AG09309 (cell line): Measurements from ENCODE around the gene YPEL4.

ENCODE experiments used
- DNase-seq: peaks from one replicate; pipeline ENCODE4 v3.0.0-alpha.2; 2010; ENCODE audit warnings: low read depth
- H3K4me3 ChIP-seq: 2 replicates; pipeline ENCODE4 v1.5.1; 2011; ENCODE audit warnings: mild to moderate bottlenecking, low read depth, low read length, moderate library complexity; ENCODE audit not compliant: control insufficient read depth
- TF ChIP-seq, protein P1 (sequence below): IDR thresholded peaks from 2 replicates; pipeline ENCODE4 v1.5.1; 2011; ENCODE audit warnings: mild to moderate bottlenecking, low read depth, low read length, inconsistent platforms; ENCODE audit not compliant: insufficient read depth, control insufficient read depth; ENCODE audit errors: missing control alignments

YPEL4 gene

GRCh38 chr11:57634311-57634710, 15.4 kb downstream of the YPEL4 start:
- DNase-seq, result no peak
- TF ChIP-seq, protein P1, sequence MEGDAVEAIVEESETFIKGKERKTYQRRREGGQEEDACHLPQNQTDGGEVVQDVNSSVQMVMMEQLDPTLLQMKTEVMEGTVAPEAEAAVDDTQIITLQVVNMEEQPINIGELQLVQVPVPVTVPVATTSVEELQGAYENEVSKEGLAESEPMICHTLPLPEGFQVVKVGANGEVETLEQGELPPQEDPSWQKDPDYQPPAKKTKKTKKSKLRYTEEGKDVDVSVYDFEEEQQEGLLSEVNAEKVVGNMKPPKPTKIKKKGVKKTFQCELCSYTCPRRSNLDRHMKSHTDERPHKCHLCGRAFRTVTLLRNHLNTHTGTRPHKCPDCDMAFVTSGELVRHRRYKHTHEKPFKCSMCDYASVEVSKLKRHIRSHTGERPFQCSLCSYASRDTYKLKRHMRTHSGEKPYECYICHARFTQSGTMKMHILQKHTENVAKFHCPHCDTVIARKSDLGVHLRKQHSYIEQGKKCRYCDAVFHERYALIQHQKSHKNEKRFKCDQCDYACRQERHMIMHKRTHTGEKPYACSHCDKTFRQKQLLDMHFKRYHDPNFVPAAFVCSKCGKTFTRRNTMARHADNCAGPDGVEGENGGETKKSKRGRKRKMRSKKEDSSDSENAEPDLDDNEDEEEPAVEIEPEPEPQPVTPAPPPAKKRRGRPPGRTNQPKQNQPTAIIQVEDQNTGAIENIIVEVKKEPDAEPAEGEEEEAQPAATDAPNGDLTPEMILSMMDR, result no peak
- no peak overlapping the region for H3K4me3 ChIP-seq

- DNase-seq, result no peak
- no peak overlapping the region for H3K4me3 ChIP-seq
- TF ChIP-seq, protein P1, result no peak
These were observed 16.2 kb downstream of the YPEL4 start for GRCh38 chr11:57633394-57634070.

DNA sequence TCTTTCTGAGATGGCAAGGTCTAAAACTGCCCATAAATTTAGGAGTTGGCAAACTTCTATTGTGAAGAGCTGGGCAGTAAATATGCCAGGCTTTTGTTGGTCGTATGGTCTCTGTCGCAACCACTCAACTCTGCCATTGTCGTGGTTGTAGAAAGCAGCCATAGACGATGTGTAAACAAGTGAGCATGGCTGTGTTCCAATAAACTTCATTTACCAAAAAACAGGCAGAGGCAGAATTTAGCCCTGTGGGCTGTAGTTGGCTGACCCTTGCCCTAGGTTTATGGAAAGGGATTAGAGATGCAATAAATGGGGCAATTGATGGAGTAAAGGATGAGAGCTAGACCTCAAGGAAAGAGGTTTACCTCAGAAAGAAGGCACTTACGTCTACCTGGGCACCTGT, 17.6 kb downstream of the YPEL4 start:
- no peak overlapping the region for H3K4me3 ChIP-seq
- TF ChIP-seq, protein P1, result no peak
- no peak for DNase-seq

GRCh38 chr11:57630171-57630570, 19.5 kb downstream of the YPEL4 start:
- TF ChIP-seq, protein P1, result no peak
- H3K4me3 ChIP-seq, result no peak overlapping the region
- no peak for DNase-seq

DNA sequence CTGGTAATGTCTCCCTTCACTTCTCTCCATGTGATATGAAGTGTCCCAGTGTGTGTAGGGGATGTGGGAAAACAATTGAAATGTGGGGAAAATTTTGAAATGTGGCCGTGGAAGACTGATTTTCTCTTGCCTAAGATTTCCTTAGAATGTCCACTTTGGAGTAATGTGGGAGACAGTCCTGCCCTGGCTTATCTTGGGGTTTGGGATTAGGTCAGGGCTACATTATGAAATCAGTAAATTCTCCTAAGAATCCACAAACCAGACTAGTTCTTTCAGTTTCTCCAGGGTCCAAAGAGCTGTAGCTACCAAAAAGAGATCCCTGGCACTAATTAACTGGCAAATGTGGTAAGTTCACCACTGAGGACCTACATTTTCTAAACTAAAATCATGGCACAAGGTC, 22.8 kb downstream of the YPEL4 start:
- TF ChIP-seq, protein P1, result no peak

DNA sequence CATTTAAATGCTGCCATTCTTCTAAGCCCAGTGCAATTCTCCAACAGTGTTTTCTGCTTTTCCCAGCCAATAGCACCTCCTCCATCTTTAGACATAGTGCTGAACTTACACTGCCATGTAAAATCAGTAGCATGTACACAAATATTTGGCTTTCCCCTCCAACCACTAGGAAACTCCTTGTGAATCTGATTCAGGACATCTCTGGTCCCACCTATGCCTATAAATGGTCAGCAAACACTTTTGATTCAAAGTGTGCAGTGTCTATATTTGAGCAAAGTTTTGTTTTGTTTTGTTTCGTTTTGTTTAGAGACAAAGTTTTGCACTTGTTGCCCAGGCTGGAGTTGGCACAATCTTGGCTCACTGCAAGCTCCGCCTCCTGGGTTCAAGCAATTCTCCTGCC, 24.8 kb downstream of the YPEL4 start:
- DNase-seq, result no peak
- H3K4me3 ChIP-seq, result no peak overlapping the region
- TF ChIP-seq, protein P1, result no peak

More for the DNA sequence above, 22.8 kb downstream of the YPEL4 start:
- no peak overlapping the region for H3K4me3 ChIP-seq
- DNase-seq, result no peak

DNA sequence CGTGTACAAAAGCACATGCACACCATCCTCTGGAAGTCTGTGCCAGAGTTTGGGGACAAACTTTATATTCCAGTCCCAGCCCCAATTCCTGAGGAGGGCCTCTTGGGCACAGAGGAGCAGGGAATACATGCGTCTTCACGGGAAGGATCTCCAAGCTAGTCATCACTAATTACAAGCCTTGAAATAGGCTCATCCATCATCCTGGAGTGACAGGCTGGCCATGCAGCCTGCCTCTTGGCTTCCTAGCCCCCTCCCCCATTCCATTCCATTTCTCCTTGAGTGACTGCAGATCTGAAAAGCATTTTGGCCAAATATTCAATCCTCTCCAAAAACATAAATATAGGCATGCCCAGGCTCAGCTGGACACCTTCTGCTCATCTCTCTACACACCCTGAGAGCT, 27.4 kb downstream of the YPEL4 start:
- no peak for DNase-seq
- no peak overlapping the region for H3K4me3 ChIP-seq
- TF ChIP-seq, protein P1, result no peak
